Glomerular visceral epithelial cell (primary cell): ENCODE data around the gene CHAF1A.

Experiments
- DNase-seq: peaks from one replicate; pipeline ENCODE4 v3.0.0-alpha.2; 2016; ENCODE audit errors: extremely low spot score

Gene CHAF1A

GRCh38 chr19:4405977-4406376 lies 3.5 kb downstream of the CHAF1A start:
- no peak for DNase-seq

GRCh38 chr19:4406626-4407025 lies 4.2 kb downstream of the CHAF1A start:
- DNase-seq: no peak

GRCh38 chr19:4409123-4409933 lies 6.9 kb downstream of the CHAF1A start:
- DNase-seq: no peak

GRCh38 chr19:4413588-4413987 lies 11.1 kb downstream of the CHAF1A start:
- DNase-seq: no peak

- no peak for DNase-seq
Observed at GRCh38 chr19:4414144-4414799, 11.8 kb downstream of the CHAF1A start.

GRCh38 chr19:4414800-4415321 lies 12.4 kb downstream of the CHAF1A start:
- no peak for DNase-seq

- no peak for DNase-seq
Observed at GRCh38 chr19:4415352-4415751, 12.9 kb downstream of the CHAF1A start.

- no peak for DNase-seq
Observed at GRCh38 chr19:4416268-4416667, 13.8 kb downstream of the CHAF1A start.

- DNase-seq: no peak
Observed at GRCh38 chr19:4423416-4424126, 21.1 kb downstream of the CHAF1A start.

GRCh38 chr19:4425537-4425936 lies 23.1 kb downstream of the CHAF1A start:
- no peak for DNase-seq

- DNase-seq: no peak
Observed at GRCh38 chr19:4428326-4428975, 26.0 kb downstream of the CHAF1A start.

- no peak for DNase-seq
Observed at GRCh38 chr19:4429256-4429655, 26.8 kb downstream of the CHAF1A start.

- no peak for DNase-seq
Observed at GRCh38 chr19:4429771-4430171, 27.3 kb downstream of the CHAF1A start.

- no peak for DNase-seq
Observed at GRCh38 chr19:4430760-4431159, 28.3 kb downstream of the CHAF1A start.

GRCh38 chr19:4431296-4431695 lies 28.9 kb downstream of the CHAF1A start:
- DNase-seq: no peak

GRCh38 chr19:4431808-4432674 lies 29.6 kb downstream of the CHAF1A start:
- no peak for DNase-seq

- no peak for DNase-seq
Observed at GRCh38 chr19:4432918-4433506, 30.6 kb downstream of the CHAF1A start.

GRCh38 chr19:4434391-4434790 lies 32.0 kb downstream of the CHAF1A start:
- DNase-seq: no peak

- DNase-seq: no peak
Observed at GRCh38 chr19:4436231-4436630, 33.8 kb downstream of the CHAF1A start.

- DNase-seq: no peak
Observed at GRCh38 chr19:4437103-4437502, 34.7 kb downstream of the CHAF1A start.

- no peak for DNase-seq
Observed at GRCh38 chr19:4439243-4439642, 36.8 kb downstream of the CHAF1A start.
